Kidney epithelial cell (primary cell): Measurements from ENCODE around the gene SLC5A7. TPM values are rescaled to one million over a fixed set of nuclear protein-coding genes. Genes with fewer than 3 reads are reported as not detected.

Experiments
- DNase-seq: peaks from one replicate; pipeline ENCODE4 v3.0.0-alpha.2; 2010; ENCODE audit warnings: low read depth
- H3K27me3 ChIP-seq: 2 replicates; pipeline ENCODE4 v1.6.0; 2011; ENCODE audit warnings: low read length; ENCODE audit not compliant: control insufficient read depth, insufficient read depth
- H3K36me3 ChIP-seq: 2 replicates; pipeline ENCODE4 v1.5.1; 2011; ENCODE audit warnings: low read length; ENCODE audit not compliant: control insufficient read depth, insufficient read depth
- H3K4me3 ChIP-seq: 2 replicates; pipeline ENCODE4 v1.5.1; 2011; ENCODE audit warnings: low read depth, mild to moderate bottlenecking, control low read depth, low read length
- CTCF ChIP-seq: IDR thresholded peaks from 2 replicates; pipeline ENCODE4 v1.5.1; 2011; ENCODE audit warnings: mild to moderate bottlenecking, moderate library complexity, low read length, control low read depth, inconsistent platforms; ENCODE audit not compliant: insufficient read depth, poor library complexity, severe bottlenecking
- total RNA-seq: library from RNA; depleted of rRNA; stranded (reverse); fragments of >200 nt; gene quantifications from 2 replicates; pipeline ENCODE4 v1.2.3, GENCODE V29; 2015

Gene SLC5A7
- total RNA-seq, 1 donor from 2014 or later = not detected

GRCh38 chr2:107989445-107989844, 3.1 kb downstream of the SLC5A7 start:
- TF ChIP-seq CTCF = no peak
- DNase-seq = no peak
- Histone ChIP-seq H3K36me3 (no peaks in the 10 kb centered on the region), H3K4me3 (no peak overlapping the region), H3K27me3 (peaks cover 17% of the 10 kb centered on the region)

DNA sequence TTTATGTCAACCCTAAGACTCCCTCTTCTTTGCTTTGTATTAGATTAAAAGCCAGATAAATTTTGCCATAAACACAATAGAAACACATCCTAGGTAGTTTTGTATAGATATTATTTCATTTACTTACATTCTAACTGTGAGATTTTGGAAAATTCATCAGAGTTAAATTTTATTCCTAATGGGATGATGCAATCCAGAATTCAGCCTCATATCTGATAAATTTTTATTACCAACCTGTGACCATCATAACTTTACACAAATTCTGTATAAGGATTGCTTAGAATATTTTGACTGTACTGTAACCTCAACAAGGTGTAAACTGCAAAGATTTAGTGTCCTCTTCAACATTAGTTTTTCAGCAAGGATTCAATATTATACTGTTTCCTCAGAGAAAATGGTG, 4.4 kb downstream of the SLC5A7 start:
- no peak for DNase-seq
- TF ChIP-seq CTCF = no peak
- no peaks in the 10 kb centered on the region for H3K36me3 ChIP-seq
- no peak overlapping the region for H3K4me3 ChIP-seq
- H3K27me3 ChIP-seq = peaks cover 16% of the 10 kb centered on the region

- TF ChIP-seq CTCF = no peak
- no peak for DNase-seq
- Histone ChIP-seq H3K27me3 (peaks cover 4% of the 10 kb centered on the region), H3K4me3 (no peak overlapping the region), H3K36me3 (no peaks in the 10 kb centered on the region)
These were observed 5.7 kb downstream of the SLC5A7 start for GRCh38 chr2:107992069-107992468.

DNA sequence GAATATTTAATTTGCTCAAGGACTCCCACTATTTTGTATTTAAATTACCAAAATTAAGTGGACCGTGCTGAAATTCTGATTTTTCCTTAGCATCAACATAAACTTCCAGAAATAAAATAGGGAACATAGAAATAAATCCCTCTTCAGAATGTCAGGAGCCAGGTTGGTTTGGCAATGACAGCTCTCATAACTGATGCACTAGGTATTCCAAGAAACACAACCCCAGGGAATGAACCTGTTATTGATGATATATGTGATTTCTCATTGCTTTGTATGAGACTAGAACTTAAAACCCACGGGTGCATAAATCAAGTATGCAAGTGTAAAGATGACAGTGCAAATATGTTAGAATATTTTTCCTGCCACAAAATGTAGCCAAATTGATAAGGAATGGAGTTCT, 12.8 kb downstream of the SLC5A7 start:
- Histone ChIP-seq H3K36me3 (no peaks in the 10 kb centered on the region), H3K27me3 (no peaks in the 10 kb centered on the region), H3K4me3 (no peak overlapping the region)
- DNase-seq = no peak
- TF ChIP-seq CTCF = no peak

DNA sequence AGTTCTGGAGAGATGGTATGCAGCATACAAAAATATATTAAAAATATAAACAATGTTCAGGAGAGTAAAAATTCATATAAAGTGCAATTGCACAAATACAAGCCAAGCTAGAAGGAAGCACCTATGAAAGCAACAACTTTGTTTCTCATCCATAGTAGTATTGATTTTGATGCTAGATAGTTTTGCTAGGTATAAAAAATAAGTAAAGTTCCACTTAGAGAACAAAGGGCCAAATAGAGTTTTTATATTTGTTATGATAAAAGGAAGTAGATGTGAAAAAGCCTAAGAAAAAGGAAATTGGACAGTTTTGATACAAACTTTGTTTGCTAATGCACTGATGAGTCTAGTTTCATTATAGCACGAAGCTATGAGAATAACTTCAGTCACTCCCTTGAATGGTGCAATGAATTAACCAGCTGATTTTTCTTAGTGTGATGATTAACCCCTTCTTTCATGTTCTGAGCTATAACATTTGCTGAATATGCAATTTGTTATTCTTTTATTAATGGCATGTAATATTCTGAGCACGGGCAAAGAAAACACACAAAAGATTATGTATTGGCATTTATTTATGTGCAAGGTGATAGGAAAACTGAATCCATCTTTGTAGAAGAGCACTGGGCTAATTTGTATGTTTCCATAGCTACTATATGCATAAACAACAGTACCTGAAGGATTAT, 24.7 kb downstream of the SLC5A7 start:
- Histone ChIP-seq H3K27me3 (no peaks in the 10 kb centered on the region), H3K36me3 (no peaks in the 10 kb centered on the region), H3K4me3 (no peak overlapping the region)
- TF ChIP-seq CTCF = no peak
- DNase-seq = no peak

- TF ChIP-seq CTCF = no peak
- no peak for DNase-seq
- H3K4me3 ChIP-seq = no peak overlapping the region
- no peaks in the 10 kb centered on the region for H3K27me3 ChIP-seq
- no peaks in the 10 kb centered on the region for H3K36me3 ChIP-seq
These were observed 27.0 kb downstream of the SLC5A7 start for GRCh38 chr2:108013305-108013704.
